H1 (cell line): ENCODE results near the gene DNAJC5G. TPM values are rescaled to one million over a fixed set of nuclear protein-coding genes. Genes with fewer than 3 reads are reported as not detected.

Experiments used
- CTCF ChIA-PET: fragments of 300-600 bp; sonication (Branson Sonifier 250); formaldehyde crosslinking; loops from one replicate; lab custom pipeline; 2021; ENCODE audit not compliant: partially characterized antibody; lab: Charles Lee
- POLR2A ChIA-PET: fragments of 300-600 bp; sonication (Branson Sonifier 250); formaldehyde crosslinking; loops from one replicate; lab custom pipeline; 2021; ENCODE audit warnings: inconsistent platforms; ENCODE audit not compliant: partially characterized antibody; lab: Charles Lee
- DNase-seq, 2 experiments: peaks; one replicate each; pipeline versions ENCODE4 v3.0.0 to v3.0.0-alpha.2; 2010 to 2022; ENCODE audit warnings: low spot score in 2 of 2, low read depth in 1 of 2, mixed read lengths in 1 of 2
- FAIRE-seq: peaks from 2 replicates; lab custom pipeline; 2011; peaks lifted over from hg19 to GRCh38; lab: Jason Lieb, UNC
- H2AFZ ChIP-seq: 2 replicates; pipeline ENCODE4 v1.8.1; 2012; ENCODE audit warnings: low read length, inconsistent platforms
- H2AK5ac ChIP-seq: 2 replicates; pipeline ENCODE4 v1.6.1; 2013; ENCODE audit warnings: low read depth, low read length
- H2BK120ac ChIP-seq: replicated peaks from 2 replicates; pipeline ENCODE3; 2013; ENCODE audit warnings: low read depth, low read length, inconsistent platforms
- H2BK12ac ChIP-seq: 2 replicates; pipeline ENCODE4 v1.6.1; 2013; ENCODE audit warnings: low read depth, low read length
- H2BK15ac ChIP-seq: 2 replicates; pipeline ENCODE4 v1.6.1; 2013; ENCODE audit warnings: low read length
- H2BK20ac ChIP-seq: 2 replicates; pipeline ENCODE4 v1.6.1; 2013; ENCODE audit warnings: low read length
- H2BK5ac ChIP-seq: 2 replicates; pipeline ENCODE4 v1.6.1; 2013; ENCODE audit warnings: low read depth, low read length
- H3K14ac ChIP-seq: 2 replicates; pipeline ENCODE4 v1.6.1; 2013; ENCODE audit warnings: inconsistent platforms; ENCODE audit not compliant: insufficient read length
- H3K18ac ChIP-seq: 2 replicates; pipeline ENCODE4 v1.6.1; 2013; ENCODE audit warnings: low read length; ENCODE audit errors: extremely low read depth
- H3K23ac ChIP-seq: 2 replicates; pipeline ENCODE4 v1.6.1; 2013; ENCODE audit warnings: inconsistent platforms; ENCODE audit not compliant: insufficient read length
- H3K23me2 ChIP-seq: 2 replicates; pipeline ENCODE4 v1.6.1; 2013; ENCODE audit warnings: low read depth, low read length
- H3K27ac ChIP-seq: 2 replicates; pipeline ENCODE4 v1.6.1; 2011; ENCODE audit warnings: low read depth, low read length, inconsistent platforms
- H3K27me3 ChIP-seq, 4 experiments: replicated peaks in 1 of 4; 1 replicate in 1 of 4; 2 replicates in 3 of 4; pipeline versions ENCODE4 v1.6.1 to v1.8.1; 2011 to 2013; ENCODE audit warnings: low read length in 3 of 4, mild to moderate bottlenecking in 3 of 4, inconsistent platforms in 2 of 4, mixed read lengths in 2 of 4, moderate library complexity in 1 of 4; ENCODE audit not compliant: control insufficient read depth in 3 of 4, insufficient read depth in 3 of 4; ENCODE audit errors: extremely low read depth in 1 of 4
- H3K36me3 ChIP-seq, 4 experiments: 2 replicates each; pipeline versions ENCODE4 v1.6.1 to v1.8.1; 2011 to 2013; ENCODE audit warnings: mild to moderate bottlenecking in 4 of 4, low read length in 3 of 4, moderate library complexity in 2 of 4, control low read depth in 1 of 4, inconsistent platforms in 1 of 4; ENCODE audit not compliant: insufficient read depth in 4 of 4, control insufficient read depth in 2 of 4
- H3K4ac ChIP-seq: replicated peaks from 2 replicates; pipeline ENCODE3; 2013; ENCODE audit warnings: low read length, low read depth, mixed read lengths, inconsistent platforms; ENCODE audit not compliant: insufficient read length
- H3K4me1 ChIP-seq, 4 experiments: replicated peaks in 1 of 4; 1 replicate in 1 of 4; 2 replicates in 3 of 4; pipeline versions ENCODE4 v1.6.1 to v1.8.1; 2011 to 2013; ENCODE audit warnings: low read length in 3 of 4, inconsistent platforms in 2 of 4, mixed read lengths in 1 of 4; ENCODE audit not compliant: insufficient read depth in 4 of 4, control insufficient read depth in 3 of 4
- H3K4me2 ChIP-seq, 2 experiments: 2 replicates each; pipeline versions ENCODE4 v1.6.1 to v1.8.1; 2011 to 2013; ENCODE audit warnings: low read depth in 2 of 2, low read length in 2 of 2, control low read depth in 1 of 2, inconsistent platforms in 1 of 2, mild to moderate bottlenecking in 1 of 2; ENCODE audit not compliant: insufficient read depth in 1 of 2
- H3K4me3 ChIP-seq, 4 experiments: fragments of 200-600, 300-600 bp in 1 of 4; sonication (generic), shearing (Covaris generic), sonication (Bioruptor Twin) in 1 of 4; 2 replicates each; pipeline versions ENCODE4 v1.5.1 to v1.8.1; 2011 to 2016; ENCODE audit warnings: low read length in 4 of 4, low read depth in 3 of 4, control low read depth in 2 of 4, inconsistent platforms in 2 of 4, mild to moderate bottlenecking in 2 of 4, mixed read lengths in 1 of 4, moderate library complexity in 1 of 4; ENCODE audit not compliant: insufficient read depth in 2 of 4; ENCODE audit errors: extremely low read depth in 1 of 4
- H3K56ac ChIP-seq: replicated peaks from 2 replicates; pipeline ENCODE3; 2013; ENCODE audit warnings: low read depth, mild to moderate bottlenecking, mixed read lengths, low read length, inconsistent platforms; ENCODE audit not compliant: insufficient read length
- H3K79me1 ChIP-seq: 2 replicates; pipeline ENCODE4 v1.6.1; 2013; ENCODE audit warnings: low read depth, low read length, control low read depth
- H3K79me2 ChIP-seq, 2 experiments: 2 replicates each; pipeline versions ENCODE4 v1.6.1 to v1.8.1; 2012 to 2013; ENCODE audit warnings: low read length in 2 of 2, mild to moderate bottlenecking in 2 of 2, inconsistent platforms in 1 of 2; ENCODE audit not compliant: insufficient read depth in 2 of 2, control insufficient read depth in 1 of 2
- H3K9ac ChIP-seq, 4 experiments: replicated peaks in 1 of 4; 1 replicate in 1 of 4; 2 replicates in 3 of 4; pipeline versions ENCODE4 v1.6.1 to v1.8.1; 2011 to 2013; ENCODE audit warnings: low read depth in 3 of 4, low read length in 3 of 4, control low read depth in 2 of 4, mild to moderate bottlenecking in 2 of 4, moderate library complexity in 2 of 4, inconsistent platforms in 1 of 4; ENCODE audit errors: extremely low read depth in 1 of 4
- H3K9me3 ChIP-seq, 2 experiments: 2 replicates each; pipeline versions ENCODE4 v1.6.1 to v1.8.1; 2012 to 2013; ENCODE audit warnings: mild to moderate bottlenecking in 2 of 2, moderate library complexity in 2 of 2, control low read depth in 1 of 2, inconsistent platforms in 1 of 2, low read depth in 1 of 2, low read length in 1 of 2, mixed read lengths in 1 of 2; ENCODE audit not compliant: insufficient read depth in 2 of 2
- H4K20me1 ChIP-seq, 2 experiments: replicated peaks in 1 of 2; 2 replicates each; pipeline versions ENCODE3 to v1.8.1; 2011 to 2013; ENCODE audit warnings: inconsistent platforms in 2 of 2, low read length in 2 of 2, mild to moderate bottlenecking in 1 of 2; ENCODE audit not compliant: insufficient read depth in 2 of 2, control insufficient read depth in 1 of 2
- H4K5ac ChIP-seq: 2 replicates; pipeline ENCODE4 v1.6.1; 2013; ENCODE audit warnings: low read length, low read depth, mixed read lengths, inconsistent platforms; ENCODE audit not compliant: insufficient read length
- H4K8ac ChIP-seq: 2 replicates; pipeline ENCODE4 v1.8.0; 2013; ENCODE audit warnings: mild to moderate bottlenecking, moderate library complexity, low read length, inconsistent platforms; ENCODE audit not compliant: insufficient read depth; ENCODE audit errors: extremely low read depth
- H4K91ac ChIP-seq: replicated peaks from 2 replicates; pipeline ENCODE3; 2013; ENCODE audit warnings: low read length, mixed read lengths, inconsistent platforms; ENCODE audit not compliant: insufficient read length
- BACH1 ChIP-seq: IDR thresholded peaks from 2 replicates; pipeline ENCODE4 v1.6.1; 2012; ENCODE audit warnings: low read length, improper control_type of control experiment
- BCL11A ChIP-seq, 2 experiments: IDR thresholded peaks; one replicate each; pipeline ENCODE4 v1.6.1; 2011; ENCODE audit warnings: low read depth in 2 of 2, low read length in 2 of 2, mild to moderate bottlenecking in 2 of 2
- CHD1 ChIP-seq: IDR thresholded peaks from 2 replicates; pipeline ENCODE4 v1.6.1; 2012; ENCODE audit warnings: low read depth, low read length, improper control_type of control experiment
- FOSL1 ChIP-seq: IDR thresholded peaks from 2 replicates; pipeline ENCODE4 v1.6.1; 2011; ENCODE audit warnings: mild to moderate bottlenecking, low read depth, low read length, moderate library complexity; ENCODE audit not compliant: insufficient read depth
- JUN ChIP-seq: IDR thresholded peaks from 2 replicates; pipeline ENCODE4 v1.6.1; 2011; ENCODE audit warnings: low read depth, mild to moderate bottlenecking, improper control_type of control experiment, low read length
- KDM1A ChIP-seq: fragments of 200-600, 300-600 bp; sonication (generic); IDR thresholded peaks from 2 replicates; pipeline ENCODE4 v1.7.1; 2016; ENCODE audit warnings: mild to moderate bottlenecking, low read length, borderline replicate concordance
- KDM4A ChIP-seq: IDR thresholded peaks from one replicate; pipeline ENCODE4 v1.7.1; 2012; ENCODE audit warnings: low read depth, mild to moderate bottlenecking, moderate library complexity, low read length, inconsistent platforms; ENCODE audit not compliant: severe bottlenecking
- KDM5A ChIP-seq: fragments of 200-600 bp; IDR thresholded peaks from 2 replicates; pipeline ENCODE4 v1.7.1; 2012; ENCODE audit warnings: mild to moderate bottlenecking, low read length, inconsistent platforms, mixed read lengths
- MAFK ChIP-seq: IDR thresholded peaks from 2 replicates; pipeline ENCODE4 v1.6.1; 2012; ENCODE audit warnings: low read depth, mild to moderate bottlenecking, improper control_type of control experiment, low read length
- SP1 ChIP-seq: IDR thresholded peaks from 2 replicates; pipeline ENCODE4 v1.6.1; 2011; ENCODE audit warnings: low read depth, low read length
- SP2 ChIP-seq: IDR thresholded peaks from 2 replicates; pipeline ENCODE4 v1.6.1; 2012; ENCODE audit warnings: mild to moderate bottlenecking, low read length, inconsistent platforms
- YY1 ChIP-seq: IDR thresholded peaks from 2 replicates; pipeline ENCODE4 v1.6.1; 2011; ENCODE audit warnings: low read depth, mild to moderate bottlenecking, low read length
- WGBS, 2 experiments: shearing (Covaris generic) in 1 of 2; methylation state at CpG; one replicate each; pipeline versions ENCODE4 v1.1.6 to v1.1.7; 2013 to 2015; ENCODE audit warnings: low lambda C conversion rate in 2 of 2, mixed read lengths in 2 of 2, inconsistent platforms in 1 of 2, low coverage in 1 of 2, missing lambda C conversion rate in 1 of 2; ENCODE audit not compliant: insufficient replicate concordance in 2 of 2, insufficient coverage in 1 of 2, insufficient read length in 1 of 2; ENCODE audit errors: extremely low coverage in 1 of 2, missing lambda C conversion rate in 1 of 2; 5-methylcytosine and 5-hydroxymethylcytosine counted together
- polyA plus RNA-seq, 7 experiments: library from polyadenylated mRNA; depleted of rRNA in 3 of 7; stranded (reverse) in 5 of 7; unstranded in 2 of 7; fragments of >200 nt in 5 of 7; fragments of 200-250 nt in 2 of 7; gene quantifications; 1 replicate in 5 of 7; 2 replicates in 1 of 7; 4 replicates in 1 of 7; pipeline versions ENCODE4 v1.2.1 to v1.2.3, GENCODE V29; 2011 to 2013; ENCODE audit warnings: missing spikeins in 2 of 7, mixed read lengths in 2 of 7
- total RNA-seq: library from RNA; stranded (reverse); fragmentation: NEBNext Ultra II Directional; extraction: Animal tissue kit (Norgen Biotek cat#: 25700); gene quantifications from 2 replicates; pipeline ENCODE4 v1.2.1, GENCODE V29; 2021
- TF ChIP-seq, protein P1 (sequence below): IDR thresholded peaks from 2 replicates; pipeline ENCODE4 v1.6.1; 2012; ENCODE audit warnings: inconsistent platforms

DNAJC5G gene
- total and polyA plus RNA-seq, 2 of the 8 experiments (the other 6 are each of a cell fraction or from before 2014, with no cell fraction given), result 0.83 to 1.4 TPM

- Histone ChIP-seq H3K36me3 (peaks cover 42 to 61% (median 59%) of the 10 kb centered on the region in 4 experiments), H4K91ac (no peak overlapping the region), H4K5ac (no peak overlapping the region), H2AK5ac (no peak overlapping the region), H3K56ac (no peak overlapping the region), H3K27ac (no peak overlapping the region), H2BK20ac (no peak overlapping the region), H4K8ac (peak overlapping the region; percentile 3; the same call in 1 of the 2 replicates), H3K4me3 (no peak overlapping the region), H3K23ac (no peak overlapping the region), H3K79me2 (no peaks in the 10 kb centered on the region), H4K20me1 (peaks cover 4 to 16% of the 10 kb centered on the region in 2 experiments), H3K9ac (no peak overlapping the region), H2AFZ (no peak overlapping the region), H2BK120ac (no peak overlapping the region), H2BK5ac (no peak overlapping the region), H2BK15ac (no peak overlapping the region), H3K14ac (no peak overlapping the region), H3K4me1 (no peaks in the 10 kb centered on the region), H3K18ac (no peak overlapping the region), H3K79me1 (no peaks in the 10 kb centered on the region), H3K23me2 (no peaks in the 10 kb centered on the region), H3K9me3 (no peaks in the 10 kb centered on the region), H3K27me3 (no peaks in the 10 kb centered on the region), H3K4me2 (no peak overlapping the region), H2BK12ac (no peak overlapping the region), H3K4ac (no peak overlapping the region)
- POLR2A ChIA-PET, result interaction anchor here (0.5 to 32.6 kb wide), 9 partner anchors 1 to 165 kb away, joined by 3 to 835 read pairs (median 4); partner anchors contain the start of genes CAD, DNAJC5G and TRIM54
- no peak for DNase-seq
- WGBS, 2 experiments, result 98% methylated on average over 14 of the region's 19 CpGs; no CpG with 5 or more reads in 1 of the 2 experiments
- CTCF ChIA-PET, result interaction anchor here (1.0 to 3.9 kb wide), 7 partner anchors 8 to 79 kb away, joined by 3 to 32 read pairs (median 4); partner anchors contain the start of genes MPV17 and TRIM54
- no peak for FAIRE-seq
- TF ChIP-seq BACH1, result no peak
- no peak for TF ChIP-seq JUN
- no peak for TF ChIP-seq KDM5A
- no peak for TF ChIP-seq KDM4A
- TF ChIP-seq CHD1, result no peak
- no peak for TF ChIP-seq SP1
- no peak for TF ChIP-seq BCL11A (IDR thresholded peaks at IDR 0.05; ENCODE audit: low read depth in 2 of 2, low read length in 2 of 2)
- TF ChIP-seq SP2, result no peak
- no peak for TF ChIP-seq KDM1A
- TF ChIP-seq, protein P1, sequence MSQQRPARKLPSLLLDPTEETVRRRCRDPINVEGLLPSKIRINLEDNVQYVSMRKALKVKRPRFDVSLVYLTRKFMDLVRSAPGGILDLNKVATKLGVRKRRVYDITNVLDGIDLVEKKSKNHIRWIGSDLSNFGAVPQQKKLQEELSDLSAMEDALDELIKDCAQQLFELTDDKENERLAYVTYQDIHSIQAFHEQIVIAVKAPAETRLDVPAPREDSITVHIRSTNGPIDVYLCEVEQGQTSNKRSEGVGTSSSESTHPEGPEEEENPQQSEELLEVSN, result no peak
- TF ChIP-seq MAFK, result no peak
- no peak for TF ChIP-seq YY1
- TF ChIP-seq FOSL1, result no peak
Measured at GRCh38 chr2:27243391-27244130, 31.7 kb upstream of the DNAJC5G start.
